HUES48 (cell line): ENCODE results near the gene DTX3.
"Not testable (repeated sequence)": the region's sequence is repeated elsewhere in the genome, so short reads cannot be mapped to it uniquely, and the experiment has no call there.

ENCODE experiments used
- H3K27ac ChIP-seq: one replicate; pipeline ENCODE4 v1.7.0; 2013; ENCODE audit warnings: low read depth, low read length, inconsistent platforms
- H3K27me3 ChIP-seq: 2 replicates; pipeline ENCODE4 v1.6.1; 2013; ENCODE audit warnings: mild to moderate bottlenecking, low read length; ENCODE audit not compliant: control insufficient read depth, insufficient read depth
- H3K36me3 ChIP-seq: 2 replicates; pipeline ENCODE4 v1.6.1; 2013; ENCODE audit warnings: low read length; ENCODE audit not compliant: control insufficient read depth, insufficient read depth
- H3K4me1 ChIP-seq: 2 replicates; pipeline ENCODE4 v1.6.1; 2013; ENCODE audit warnings: mild to moderate bottlenecking, low read length; ENCODE audit not compliant: control insufficient read depth, insufficient read depth
- H3K4me3 ChIP-seq: 2 replicates; pipeline ENCODE4 v1.5.1; 2013; ENCODE audit warnings: mild to moderate bottlenecking, low read depth, low read length
- H3K9ac ChIP-seq: 2 replicates; pipeline ENCODE4 v1.6.1; 2013; ENCODE audit warnings: mild to moderate bottlenecking, low read depth, low read length, moderate library complexity
- H3K9me3 ChIP-seq: 2 replicates; pipeline ENCODE4 v1.6.1; 2013; ENCODE audit warnings: low read length; ENCODE audit not compliant: control insufficient read depth, insufficient read depth

The DTX3 gene

GRCh38 chr12:57584050-57584449 is 20.6 kb upstream of the DTX3 start:
- Histone ChIP-seq H3K9me3 (no peaks in the 10 kb centered on the region), H3K4me1 (no peaks in the 10 kb centered on the region), H3K27me3 (peaks cover 2% of the 10 kb centered on the region; the same call in 1 of the 2 replicates), H3K27ac (no peak overlapping the region), H3K36me3 (peaks cover 46% of the 10 kb centered on the region), H3K9ac (no peak overlapping the region), H3K4me3 (no peak overlapping the region)

- peaks cover 40% of the 10 kb centered on the region for H3K36me3 ChIP-seq
- H3K9ac ChIP-seq = no peak overlapping the region
- H3K4me3 ChIP-seq = no peak overlapping the region
- no peaks in the 10 kb centered on the region for H3K4me1 ChIP-seq
- H3K9me3 ChIP-seq = no peaks in the 10 kb centered on the region
- H3K27me3 ChIP-seq = peaks cover 2% of the 10 kb centered on the region; the same call in 1 of the 2 replicates
- H3K27ac ChIP-seq = no peak overlapping the region
These were observed 19.9 kb upstream of the DTX3 start for GRCh38 chr12:57584690-57585089.

GRCh38 chr12:57585156-57585555 is 19.5 kb upstream of the DTX3 start:
- peaks cover 2% of the 10 kb centered on the region; the same call in 1 of the 2 replicates for H3K27me3 ChIP-seq

DNA sequence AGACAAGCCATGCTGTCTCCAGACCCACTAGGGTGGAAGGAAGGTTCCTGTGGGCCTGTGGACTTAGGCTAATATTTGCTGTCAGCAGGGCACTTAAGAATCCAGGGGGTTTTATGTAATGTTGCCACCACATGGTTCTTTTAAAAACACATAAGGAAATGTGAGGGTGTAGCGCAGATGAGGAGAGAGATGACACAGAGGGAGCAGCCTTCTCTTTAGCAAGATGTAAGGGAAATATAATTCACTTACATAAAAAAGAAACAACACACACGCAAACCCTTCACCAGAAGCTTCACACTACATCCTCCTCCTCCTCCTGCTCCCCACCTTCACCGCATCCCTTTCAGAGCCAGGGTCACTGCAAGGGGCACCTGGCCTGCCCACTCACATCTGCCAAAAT is 18.5 kb upstream of the DTX3 start:
- no peak overlapping the region for H3K27ac ChIP-seq
- H3K9ac ChIP-seq = no peak overlapping the region
- H3K36me3 ChIP-seq = peaks cover 26% of the 10 kb centered on the region
- no peaks in the 10 kb centered on the region for H3K9me3 ChIP-seq
- no peak overlapping the region for H3K4me3 ChIP-seq
- peaks cover 2% of the 10 kb centered on the region; the same call in 1 of the 2 replicates for H3K27me3 ChIP-seq
- H3K4me1 ChIP-seq = 0 out of 2 replicates have a peak, but pooled peaks cover 5% of the 10 kb centered on the region

More at GRCh38 chr12:57585156-57585555, 19.5 kb upstream of the DTX3 start:
- no peaks in the 10 kb centered on the region for H3K9me3 ChIP-seq
- no peak overlapping the region for H3K9ac ChIP-seq
- H3K36me3 ChIP-seq = peaks cover 35% of the 10 kb centered on the region
- H3K4me3 ChIP-seq = no peak overlapping the region
- no peaks in the 10 kb centered on the region for H3K4me1 ChIP-seq
- H3K27ac ChIP-seq = no peak overlapping the region

DNA sequence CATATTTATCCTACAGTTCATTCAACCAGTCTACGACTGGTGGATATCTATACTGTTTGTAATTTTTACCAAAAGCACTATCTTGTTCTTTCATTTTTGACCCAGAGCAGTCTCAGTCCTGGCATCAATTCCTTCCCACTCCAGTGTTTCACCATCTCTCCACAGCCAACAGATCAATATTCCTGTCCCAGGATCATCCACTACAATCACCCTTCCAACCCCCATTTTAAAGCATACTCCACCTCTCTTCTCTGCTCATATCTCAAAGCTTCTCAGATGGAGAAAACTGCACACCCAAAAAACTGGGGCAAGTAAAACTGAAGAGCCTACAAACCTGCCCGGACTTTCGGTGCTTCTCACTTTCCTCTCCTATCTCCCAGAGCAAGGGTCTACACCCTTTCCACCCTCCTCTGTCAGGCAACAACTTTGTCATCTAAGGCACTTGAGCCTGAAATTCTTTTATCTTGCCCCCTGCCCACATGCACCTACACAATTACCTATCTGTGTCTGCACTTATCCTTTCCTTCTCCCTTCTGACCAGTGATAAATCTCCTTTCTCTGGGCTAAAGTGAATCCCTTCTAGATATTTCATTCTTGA is 17.7 kb upstream of the DTX3 start:
- Histone ChIP-seq H3K36me3 (peaks cover 18% of the 10 kb centered on the region), H3K4me3 (no peak overlapping the region), H3K27ac (no peak overlapping the region), H3K9ac (no peak overlapping the region), H3K4me1 (peaks cover 6% of the 10 kb centered on the region), H3K27me3 (peaks cover 2% of the 10 kb centered on the region; the same call in 1 of the 2 replicates), H3K9me3 (no peaks in the 10 kb centered on the region)

- not testable (repeated sequence) for H3K36me3 ChIP-seq, H3K9ac ChIP-seq, H3K9me3 ChIP-seq, H3K27ac ChIP-seq, H3K27me3 ChIP-seq, H3K4me3 ChIP-seq
- H3K4me1 ChIP-seq = peaks cover 12% of the 10 kb centered on the region
These were observed 15.5 kb upstream of the DTX3 start for GRCh38 chr12:57588951-57589610.

DNA sequence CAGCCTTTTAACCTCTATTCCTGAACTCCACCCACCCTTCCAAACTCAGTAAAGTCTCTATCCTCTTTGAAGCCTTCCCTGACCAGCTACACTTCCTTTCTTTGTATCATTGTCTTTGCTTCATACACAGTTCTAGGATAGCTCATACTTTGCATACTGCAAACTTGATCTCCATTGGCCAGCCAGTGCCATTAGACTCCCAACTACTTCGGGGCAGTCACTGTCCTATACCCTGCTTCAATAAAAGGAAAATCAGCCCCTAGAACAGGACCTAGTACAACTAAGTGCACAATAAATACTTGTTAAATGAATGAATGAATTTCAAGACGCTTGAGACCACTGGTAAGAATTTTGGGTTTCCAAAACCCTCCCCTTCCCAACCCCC is 14.2 kb upstream of the DTX3 start:
- H3K27ac ChIP-seq = peak overlapping the region; percentile 88
- peak overlapping the region; percentile 72 for H3K9ac ChIP-seq
- peak overlapping the region; percentile 96 for H3K4me3 ChIP-seq
- peaks cover 12% of the 10 kb centered on the region for H3K4me1 ChIP-seq
- H3K36me3 ChIP-seq = peaks cover 5% of the 10 kb centered on the region
- peaks cover 2% of the 10 kb centered on the region; the same call in 1 of the 2 replicates for H3K27me3 ChIP-seq
- H3K9me3 ChIP-seq = no peaks in the 10 kb centered on the region

DNA sequence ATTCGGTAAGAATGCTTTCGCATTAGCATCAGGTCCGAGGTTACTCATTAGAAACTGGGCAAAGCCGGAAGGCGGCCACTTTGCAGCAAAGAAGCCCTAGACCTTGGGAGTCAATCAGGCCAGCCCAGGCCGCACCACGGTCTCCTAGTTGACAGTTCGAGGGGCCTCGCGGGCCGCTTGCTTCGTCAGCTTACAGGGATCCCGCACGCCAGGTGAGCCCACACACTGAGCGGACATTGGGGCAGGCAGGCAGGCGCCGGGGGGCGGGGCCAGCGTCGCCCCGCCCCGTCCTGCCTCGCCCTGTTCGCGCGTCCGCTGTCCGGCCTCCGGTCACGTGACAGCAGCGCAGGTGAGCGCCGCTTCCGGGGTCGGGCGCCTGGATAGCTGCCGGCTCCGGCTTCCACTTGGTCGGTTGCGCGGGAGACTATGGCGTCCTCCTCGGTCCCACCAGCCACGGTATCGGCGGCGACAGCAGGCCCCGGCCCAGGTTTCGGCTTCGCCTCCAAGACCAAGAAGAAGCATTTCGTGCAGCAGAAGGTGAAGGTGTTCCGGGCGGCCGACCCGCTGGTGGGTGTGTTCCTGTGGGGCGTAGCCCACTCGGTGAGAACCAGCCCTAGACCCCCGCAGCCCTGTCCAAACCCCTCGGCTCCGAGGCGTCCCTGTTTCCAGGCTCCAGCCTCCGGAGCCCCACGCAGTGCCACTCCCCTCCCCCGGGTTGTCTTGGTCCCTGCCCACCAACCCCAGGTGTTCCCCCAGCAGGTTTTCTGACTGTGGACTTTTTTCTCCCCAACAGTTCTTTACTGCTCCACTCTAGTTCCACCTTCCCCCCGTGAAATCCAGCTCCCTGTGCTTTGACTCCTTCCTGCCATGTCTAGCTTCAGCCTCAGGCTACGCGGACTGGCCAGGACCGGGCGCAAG is 13.5 kb upstream of the DTX3 start, which contains the start of gene PIP4K2C:
Gene PIP4K2C (plus strand): TSS at position 329 of the 918 bp plus-strand sequence. CDS start 98 bp downstream, at position 427.
- H3K4me3 ChIP-seq = peak within 1 kb of the TSS; percentile 96
- peak within 1 kb of the TSS; percentile 72 for H3K9ac ChIP-seq
- H3K4me1 ChIP-seq = peaks cover 12% of the 10 kb centered on the region
- peaks cover 2% of the 10 kb centered on the region; the same call in 1 of the 2 replicates for H3K27me3 ChIP-seq
- no peaks in the 10 kb centered on the region for H3K9me3 ChIP-seq
- peak within 1 kb of the TSS; percentile 88 for H3K27ac ChIP-seq
- peaks cover 10% of the 10 kb centered on the region for H3K36me3 ChIP-seq

DNA sequence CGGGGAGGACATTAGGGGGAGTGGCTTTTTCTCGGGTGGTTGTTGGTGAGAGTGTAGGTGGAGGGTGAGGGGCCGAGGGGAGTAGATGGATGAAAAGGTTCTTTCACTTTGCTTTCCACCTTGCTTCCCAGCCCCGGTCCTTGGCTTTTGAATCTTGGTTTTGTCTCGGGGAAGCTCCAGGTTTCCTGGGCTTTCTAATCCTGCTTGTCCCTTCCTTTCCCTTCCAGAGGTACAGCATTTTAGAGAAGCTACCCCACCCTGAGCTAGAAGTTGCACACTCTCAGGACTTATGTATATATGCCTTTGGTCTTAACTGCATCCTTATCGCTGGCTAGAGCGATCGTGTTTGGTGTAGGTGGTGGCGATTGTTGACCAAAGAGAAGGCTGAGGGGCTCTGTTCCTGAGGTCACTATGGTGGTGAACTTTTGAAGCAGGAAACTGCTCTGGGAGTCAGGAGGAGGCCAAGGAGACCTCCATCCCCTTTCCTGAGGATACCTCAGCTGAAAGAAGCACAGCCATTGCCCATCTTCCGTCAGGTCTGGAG is 12.8 kb upstream of the DTX3 start:
- peaks cover 12% of the 10 kb centered on the region for H3K4me1 ChIP-seq
- no peak overlapping the region for H3K9ac ChIP-seq
- H3K27me3 ChIP-seq = peaks cover 2% of the 10 kb centered on the region; the same call in 1 of the 2 replicates
- no peak overlapping the region for H3K27ac ChIP-seq
- H3K9me3 ChIP-seq = no peaks in the 10 kb centered on the region
- H3K36me3 ChIP-seq = peaks cover 15% of the 10 kb centered on the region
- peak overlapping the region; percentile 96 for H3K4me3 ChIP-seq

DNA sequence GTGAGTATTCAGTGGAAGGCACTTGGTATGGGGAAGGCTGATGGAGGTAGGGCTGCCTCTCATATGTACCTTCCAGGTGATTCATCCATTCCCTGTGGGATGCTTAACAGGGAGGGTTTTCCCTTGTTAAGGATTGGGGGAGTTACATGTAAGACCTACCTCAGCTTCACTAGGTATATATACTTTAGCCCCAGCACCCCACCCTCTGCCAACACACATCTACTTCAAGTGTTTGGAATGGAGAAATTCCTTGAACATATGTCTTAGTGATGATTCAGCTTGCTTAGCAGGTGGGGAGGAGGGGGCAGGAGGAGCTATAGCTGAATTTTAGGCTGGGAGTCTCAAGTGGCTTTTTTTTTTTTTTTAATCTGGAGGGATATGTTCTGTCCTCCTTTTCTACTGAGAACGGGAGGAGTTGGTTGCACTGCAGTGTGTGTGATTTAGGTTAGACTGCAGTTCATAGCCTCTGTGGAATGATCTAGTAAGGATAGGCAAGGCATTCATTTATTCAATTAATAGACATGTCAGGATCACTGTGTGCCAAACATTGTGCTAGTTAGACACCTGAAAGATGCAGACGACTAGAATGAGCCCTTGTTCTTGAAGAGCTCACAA is 12.0 kb upstream of the DTX3 start:
- peaks cover 12% of the 10 kb centered on the region for H3K4me1 ChIP-seq
- no peak overlapping the region for H3K27ac ChIP-seq
- H3K4me3 ChIP-seq = 0 out of 2 replicates have a peak overlapping the region, but pooled peaks have one; percentile 96
- no peak overlapping the region for H3K9ac ChIP-seq
- H3K9me3 ChIP-seq = no peaks in the 10 kb centered on the region
- peaks cover 23% of the 10 kb centered on the region for H3K36me3 ChIP-seq
- H3K27me3 ChIP-seq = peaks cover 2% of the 10 kb centered on the region; the same call in 1 of the 2 replicates
